GM18508 (cell line): ENCODE measurements around the gene VIL1.

Experiments
- ATAC-seq: cut with Tn5 transposase; IDR thresholded peaks from one replicate; pipeline ENCODE4 v1.9.1; 2021; ENCODE audit warnings: moderate number of reproducible peaks; ENCODE audit not compliant: insufficient read depth, unreplicated experiment

Gene VIL1

GRCh38 chr2:218405086-218405745 is 13.7 kb upstream of the VIL1 start:
- no peak for ATAC-seq

GRCh38 chr2:218405746-218406208 is 13.1 kb upstream of the VIL1 start:
- no peak for ATAC-seq

- ATAC-seq, result no peak
Measured at GRCh38 chr2:218406209-218406948, 12.5 kb upstream of the VIL1 start.

- no peak for ATAC-seq
Measured at GRCh38 chr2:218406949-218407618, 11.8 kb upstream of the VIL1 start.

GRCh38 chr2:218407717-218408116 is 11.2 kb upstream of the VIL1 start:
- no peak for ATAC-seq

- ATAC-seq, result no peak
Measured at GRCh38 chr2:218418321-218418716, 604 bp upstream of the VIL1 start.

GRCh38 chr2:218419630-218420216 is 800 bp downstream of the VIL1 start:
- ATAC-seq, result no peak

- no peak for ATAC-seq
Measured at GRCh38 chr2:218421027-218421426, 2.1 kb downstream of the VIL1 start.

- ATAC-seq, result no peak
Measured at GRCh38 chr2:218422403-218423086, 3.6 kb downstream of the VIL1 start.

- no peak for ATAC-seq
Measured at GRCh38 chr2:218423584-218423983, 4.7 kb downstream of the VIL1 start.

GRCh38 chr2:218425531-218425930 is 6.6 kb downstream of the VIL1 start:
- no peak for ATAC-seq

GRCh38 chr2:218427741-218428140 is 8.8 kb downstream of the VIL1 start:
- ATAC-seq, result no peak

GRCh38 chr2:218428846-218429558 is 10.1 kb downstream of the VIL1 start:
- ATAC-seq, result no peak

GRCh38 chr2:218429911-218430692 is 11.2 kb downstream of the VIL1 start:
- no peak for ATAC-seq

GRCh38 chr2:218430721-218431120 is 11.8 kb downstream of the VIL1 start:
- ATAC-seq, result no peak

- no peak for ATAC-seq
Measured at GRCh38 chr2:218431878-218432277, 13.0 kb downstream of the VIL1 start.

GRCh38 chr2:218432676-218433365 is 13.9 kb downstream of the VIL1 start:
- no peak for ATAC-seq

- no peak for ATAC-seq
Measured at GRCh38 chr2:218434456-218434855, 15.5 kb downstream of the VIL1 start.
